Fibroblast of mammary gland (primary cell): ENCODE results near the gene MRPL19.
A peak's percentile ranks its signal among the peaks of the same experiment; 100 is the strongest.

Experiments
- DNase-seq: peaks from one replicate; pipeline ENCODE4 v3.0.0-alpha.2; 2010; ENCODE audit warnings: low read depth
- H3K4me3 ChIP-seq: 2 replicates; pipeline ENCODE4 v1.5.1; 2011; ENCODE audit warnings: low read depth, mild to moderate bottlenecking, low read length, moderate library complexity; ENCODE audit not compliant: control insufficient read depth
- TF ChIP-seq, protein P1 (sequence below): conservative IDR thresholded peaks from 2 replicates; pipeline ENCODE4 v1.5.1; 2011; ENCODE audit warnings: low read depth, low read length, inconsistent platforms; ENCODE audit not compliant: control insufficient read depth, insufficient read depth

MRPL19 gene

DNA sequence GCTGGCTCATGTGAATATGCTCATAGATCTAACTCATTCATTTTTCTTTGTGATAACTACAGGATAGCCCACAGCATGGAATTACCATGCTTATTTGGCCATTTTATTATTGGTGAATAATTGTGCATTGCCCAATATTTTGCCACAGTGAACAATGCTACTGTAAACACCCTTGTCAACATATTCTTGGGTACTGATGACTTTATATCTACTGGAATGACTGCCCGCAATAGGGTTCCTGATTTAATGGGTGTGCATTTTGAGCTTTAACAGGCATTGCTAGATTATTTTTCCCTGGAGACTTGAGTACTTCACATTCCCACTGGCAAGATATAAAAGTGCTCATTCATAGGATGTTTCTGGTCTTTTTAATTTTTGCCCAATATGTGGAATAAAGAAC, 43.1 kb upstream of the MRPL19 start:
- no peak overlapping the region for H3K4me3 ChIP-seq
- peak; percentile 42 for DNase-seq
- TF ChIP-seq, protein P1, sequence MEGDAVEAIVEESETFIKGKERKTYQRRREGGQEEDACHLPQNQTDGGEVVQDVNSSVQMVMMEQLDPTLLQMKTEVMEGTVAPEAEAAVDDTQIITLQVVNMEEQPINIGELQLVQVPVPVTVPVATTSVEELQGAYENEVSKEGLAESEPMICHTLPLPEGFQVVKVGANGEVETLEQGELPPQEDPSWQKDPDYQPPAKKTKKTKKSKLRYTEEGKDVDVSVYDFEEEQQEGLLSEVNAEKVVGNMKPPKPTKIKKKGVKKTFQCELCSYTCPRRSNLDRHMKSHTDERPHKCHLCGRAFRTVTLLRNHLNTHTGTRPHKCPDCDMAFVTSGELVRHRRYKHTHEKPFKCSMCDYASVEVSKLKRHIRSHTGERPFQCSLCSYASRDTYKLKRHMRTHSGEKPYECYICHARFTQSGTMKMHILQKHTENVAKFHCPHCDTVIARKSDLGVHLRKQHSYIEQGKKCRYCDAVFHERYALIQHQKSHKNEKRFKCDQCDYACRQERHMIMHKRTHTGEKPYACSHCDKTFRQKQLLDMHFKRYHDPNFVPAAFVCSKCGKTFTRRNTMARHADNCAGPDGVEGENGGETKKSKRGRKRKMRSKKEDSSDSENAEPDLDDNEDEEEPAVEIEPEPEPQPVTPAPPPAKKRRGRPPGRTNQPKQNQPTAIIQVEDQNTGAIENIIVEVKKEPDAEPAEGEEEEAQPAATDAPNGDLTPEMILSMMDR: no peak

DNA sequence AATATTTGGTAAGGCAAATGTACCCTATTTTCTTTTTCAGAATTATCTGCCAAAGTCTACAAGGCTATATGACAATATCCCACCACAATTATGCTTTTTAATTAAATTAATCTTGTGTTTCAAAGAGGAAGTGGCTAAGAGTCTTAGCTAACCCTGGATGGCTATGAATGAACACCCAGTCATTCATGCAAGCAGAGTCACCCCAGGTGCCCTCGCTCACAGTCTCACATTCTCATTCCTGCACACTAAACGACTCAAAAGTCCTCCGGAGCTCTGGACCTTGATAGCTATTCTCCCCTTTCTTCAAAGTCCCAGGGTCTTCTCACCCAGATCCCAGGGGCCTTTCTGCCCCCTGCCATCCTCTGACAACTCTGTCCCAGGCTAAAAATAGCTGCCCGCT, 42.1 kb upstream of the MRPL19 start:
- H3K4me3 ChIP-seq: no peak overlapping the region
- TF ChIP-seq, protein P1: no peak
- DNase-seq: peak; percentile 52

DNA sequence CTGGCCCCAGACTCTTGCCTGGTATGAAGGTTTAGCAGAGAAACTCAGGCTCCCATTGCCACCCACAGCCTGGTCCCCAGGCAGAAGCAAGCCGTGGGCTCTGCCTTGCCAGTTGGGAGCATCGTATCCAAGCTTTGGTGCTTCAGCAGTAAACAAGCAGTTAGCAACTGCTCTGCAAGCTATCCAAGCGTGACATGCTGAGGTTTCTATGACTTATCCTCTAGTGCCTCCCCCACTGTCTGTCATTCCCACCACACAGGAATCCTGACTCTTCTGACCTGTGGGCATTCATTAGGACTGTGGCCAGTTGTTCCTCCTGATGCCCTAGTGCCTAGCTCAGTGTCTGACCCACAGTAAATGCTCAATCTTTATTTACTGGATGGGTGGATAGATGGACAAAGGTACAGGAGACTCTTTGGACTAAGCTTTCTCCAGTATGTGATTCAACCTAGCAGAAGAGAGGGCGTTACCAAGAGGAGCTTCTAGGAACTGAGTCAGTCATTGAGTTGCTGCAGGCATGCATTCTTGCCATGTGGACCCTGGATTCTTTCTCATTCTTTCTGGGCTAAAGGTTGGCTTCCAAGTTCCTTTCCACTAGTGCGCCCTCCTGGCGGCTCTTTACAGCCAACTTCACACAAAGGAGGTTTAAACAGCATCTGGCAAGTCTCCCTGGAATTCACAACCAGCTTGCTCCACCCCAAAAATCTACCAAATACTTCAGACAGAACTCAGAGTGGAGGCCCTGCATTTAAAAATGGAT, 40.6 kb upstream of the MRPL19 start:
- TF ChIP-seq, protein P1: peak; percentile 50
- peak; percentile 98 for DNase-seq
- no peak overlapping the region for H3K4me3 ChIP-seq

DNA sequence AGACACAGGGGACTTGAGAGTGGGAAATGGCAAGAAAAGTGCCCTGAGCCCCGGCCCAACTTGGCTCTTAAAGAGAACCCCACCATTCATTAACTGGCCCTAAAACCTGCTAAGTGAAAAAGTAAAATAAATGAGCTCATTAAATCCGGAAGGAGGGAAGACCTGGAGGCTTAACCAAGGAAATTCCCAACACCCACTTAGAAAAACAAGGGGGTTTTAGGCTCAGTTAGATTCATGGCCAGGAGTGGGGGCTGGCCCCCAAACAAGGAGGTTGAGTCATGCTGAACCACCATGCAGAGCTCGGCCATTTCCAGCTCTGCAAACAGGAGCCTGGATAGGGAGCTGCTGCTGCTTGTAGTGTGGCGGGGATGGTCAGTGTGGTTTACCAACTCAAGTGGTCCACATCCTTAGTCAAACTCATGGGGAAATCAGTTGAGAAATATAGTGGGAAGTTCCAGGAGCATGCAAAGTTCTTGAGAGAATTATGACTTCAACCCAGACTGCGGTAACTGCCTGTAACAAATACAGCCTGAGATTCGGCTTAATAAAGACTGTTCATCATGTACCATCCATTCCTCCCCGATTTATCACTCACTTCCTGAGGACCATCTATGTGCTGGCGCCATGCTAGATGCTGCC, 39.7 kb upstream of the MRPL19 start:
- no peak overlapping the region for H3K4me3 ChIP-seq
- peak; percentile 90 for DNase-seq
- TF ChIP-seq, protein P1: no peak

DNA sequence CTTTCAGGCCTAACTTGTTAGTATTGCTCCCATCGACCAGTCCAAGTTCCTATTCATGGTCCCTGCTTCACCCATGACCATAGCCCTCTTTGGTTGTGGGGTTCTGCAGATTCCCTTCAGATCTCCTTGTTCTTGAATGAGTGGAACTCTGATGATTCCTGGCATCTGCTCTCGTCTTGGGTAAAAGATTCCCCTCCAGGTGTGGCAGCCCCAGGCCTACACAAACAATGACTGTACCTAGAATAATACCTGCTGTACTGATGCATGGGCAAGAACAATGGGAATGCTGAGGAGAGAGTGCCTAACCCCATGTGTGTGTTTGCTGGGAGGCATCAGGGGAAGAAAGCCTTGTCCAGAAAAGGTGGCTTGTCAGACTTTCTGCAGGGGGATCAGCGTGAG, 39.2 kb upstream of the MRPL19 start:
- H3K4me3 ChIP-seq: no peak overlapping the region
- TF ChIP-seq, protein P1: no peak
- no peak for DNase-seq

DNA sequence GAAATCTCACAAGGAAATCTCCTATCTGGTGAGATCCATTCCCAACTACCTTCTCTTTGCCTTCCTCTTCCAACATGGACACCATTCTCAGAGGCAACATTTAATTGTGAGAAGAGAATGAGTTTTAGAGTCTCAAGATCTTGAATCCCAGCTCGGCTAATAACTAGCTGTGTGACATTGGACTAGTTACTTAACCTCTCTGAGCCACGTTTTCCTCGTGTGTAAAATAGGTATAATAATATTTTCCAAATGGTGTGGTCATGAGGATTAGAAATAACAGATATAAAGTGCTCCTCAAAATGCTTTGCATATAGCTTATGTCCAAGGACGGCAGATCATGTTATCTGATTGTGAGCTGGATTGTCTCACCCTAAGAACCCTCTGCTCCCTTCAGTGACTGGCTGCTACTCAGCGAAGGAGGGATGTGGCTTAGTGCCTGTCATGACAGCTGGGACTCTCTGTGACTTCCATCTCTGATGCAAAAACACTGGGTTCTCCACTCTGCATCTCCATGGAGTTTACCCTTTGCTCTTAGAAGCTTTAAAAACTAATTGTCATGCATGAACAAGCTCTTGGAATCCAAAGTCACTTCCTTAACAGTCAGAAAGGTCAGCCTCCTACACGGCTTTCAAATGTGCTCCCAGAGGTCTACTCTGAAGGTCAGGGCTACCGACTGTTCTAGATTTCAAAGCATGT, 38.4 kb upstream of the MRPL19 start:
- H3K4me3 ChIP-seq: no peak overlapping the region
- TF ChIP-seq, protein P1: no peak
- DNase-seq: no peak
